GM19463 (cell line): ENCODE results near the gene FAM13C.
"Not testable (repeated sequence)": the region's sequence is repeated elsewhere in the genome, so short reads cannot be mapped to it uniquely, and the experiment has no call there.

Experiments
- ATAC-seq: cut with Tn5 transposase; IDR thresholded peaks from one replicate; pipeline ENCODE4 v1.9.1; 2021; ENCODE audit warnings: mild to moderate bottlenecking, moderate library complexity; ENCODE audit not compliant: unreplicated experiment

FAM13C gene

GRCh38 chr10:59362144-59362958 is at the start of gene FAM13C:
Gene FAM13C (minus strand): TSS chr10:59362549. CDS start chr10:59362460, 89 bp downstream.
- no peak for ATAC-seq

DNA sequence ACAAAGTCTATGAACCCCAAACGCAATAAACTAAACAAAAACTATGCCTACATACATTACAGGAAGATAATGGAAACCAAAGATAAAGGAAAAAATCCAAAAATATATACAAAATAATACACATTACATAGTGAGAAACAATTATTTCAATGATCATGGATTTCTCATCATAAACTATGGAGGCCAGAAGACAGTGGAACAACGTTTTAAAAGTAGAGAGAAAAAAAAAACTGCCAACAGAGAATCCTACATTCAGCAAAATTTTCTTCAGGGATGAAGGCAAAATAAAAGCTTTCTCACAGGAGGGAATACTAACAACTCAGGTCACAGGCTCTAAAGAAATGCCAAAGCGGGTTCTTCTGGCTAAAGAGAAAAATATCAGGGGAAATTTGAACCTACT is 42.9 kb upstream of the FAM13C start:
- ATAC-seq = no peak

- ATAC-seq = no peak
Observed at GRCh38 chr10:59400214-59400613, 37.9 kb upstream of the FAM13C start.

DNA sequence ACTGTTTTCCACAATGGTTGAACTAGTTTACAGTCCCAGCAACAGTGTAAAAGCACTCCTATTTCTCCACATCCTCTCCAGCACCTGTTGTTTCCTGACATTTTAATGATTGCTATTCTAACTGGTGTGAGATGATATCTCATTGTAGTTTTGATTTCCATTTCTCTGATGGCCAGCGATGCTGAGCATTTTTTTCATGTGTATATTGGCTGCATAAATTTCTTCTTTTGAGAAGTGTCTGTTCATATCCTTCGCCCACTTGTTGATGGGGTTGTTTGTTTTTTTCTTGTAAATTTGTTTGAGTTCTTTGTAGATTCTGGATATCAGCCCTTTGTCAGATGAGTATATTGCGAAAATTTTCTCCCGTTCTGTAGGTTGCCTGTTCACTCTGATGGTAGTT is 37.0 kb upstream of the FAM13C start:
- not testable (repeated sequence) for ATAC-seq

GRCh38 chr10:59397961-59398360 is 35.6 kb upstream of the FAM13C start:
- ATAC-seq = no peak

DNA sequence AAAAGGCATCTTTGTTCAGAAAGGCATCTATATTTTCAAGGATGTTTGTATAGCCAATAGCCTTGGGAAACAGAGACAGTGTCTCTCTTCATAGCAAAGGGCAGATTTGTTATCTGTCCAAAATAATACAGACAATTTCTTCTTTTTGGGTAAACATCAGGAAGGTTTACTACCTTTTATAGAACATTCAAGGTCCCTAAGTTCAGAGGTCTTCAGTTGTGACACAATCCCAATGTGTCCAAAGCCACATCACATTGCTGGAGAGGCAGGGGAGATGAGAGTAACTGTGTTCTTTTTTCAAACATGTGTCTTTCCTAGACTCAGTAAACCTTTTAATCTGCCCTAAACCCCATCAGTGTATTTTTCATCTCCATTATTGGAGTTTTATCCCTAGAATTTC is 33.6 kb upstream of the FAM13C start:
- no peak for ATAC-seq

- ATAC-seq = no peak
Observed at GRCh38 chr10:59393349-59393748, 31.0 kb upstream of the FAM13C start.

- no peak for ATAC-seq
Observed at GRCh38 chr10:59391060-59391459, 28.7 kb upstream of the FAM13C start.

GRCh38 chr10:59388671-59388976 is 26.3 kb upstream of the FAM13C start:
- no peak for ATAC-seq

DNA sequence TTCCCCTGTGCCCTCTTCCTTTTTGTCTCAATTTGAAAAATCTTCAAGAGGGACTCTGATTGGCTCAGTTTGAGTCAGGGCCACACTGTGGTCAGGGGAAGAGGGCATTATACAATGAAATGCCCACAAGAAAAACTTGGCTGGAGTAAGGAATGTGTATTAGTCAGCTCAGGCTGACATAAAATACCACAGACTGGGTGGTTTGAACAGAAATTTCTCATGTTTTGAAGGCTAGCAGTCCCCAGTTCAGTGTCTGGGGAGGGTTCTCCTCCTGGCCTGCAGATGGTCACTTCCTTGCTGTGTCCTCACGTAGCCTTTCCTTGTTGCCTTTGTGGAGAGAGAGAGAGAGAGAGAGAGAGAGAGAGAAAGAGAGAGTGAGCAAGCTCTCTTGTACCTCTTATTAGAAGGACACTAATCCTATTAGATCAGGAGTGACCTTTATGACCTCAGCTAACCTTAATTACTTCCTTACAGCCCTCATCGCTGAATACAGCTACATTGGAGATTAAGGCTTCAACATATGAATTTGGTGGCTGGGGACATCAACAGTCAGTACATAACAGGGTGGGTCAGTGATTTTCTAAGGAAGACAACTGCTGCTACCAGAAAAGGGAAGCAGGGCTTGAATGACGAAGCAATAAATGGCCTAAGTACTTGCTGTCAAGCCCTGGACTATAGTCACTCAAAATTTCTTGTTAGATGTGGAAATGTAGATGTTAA is 25.8 kb upstream of the FAM13C start:
- ATAC-seq = no peak

DNA sequence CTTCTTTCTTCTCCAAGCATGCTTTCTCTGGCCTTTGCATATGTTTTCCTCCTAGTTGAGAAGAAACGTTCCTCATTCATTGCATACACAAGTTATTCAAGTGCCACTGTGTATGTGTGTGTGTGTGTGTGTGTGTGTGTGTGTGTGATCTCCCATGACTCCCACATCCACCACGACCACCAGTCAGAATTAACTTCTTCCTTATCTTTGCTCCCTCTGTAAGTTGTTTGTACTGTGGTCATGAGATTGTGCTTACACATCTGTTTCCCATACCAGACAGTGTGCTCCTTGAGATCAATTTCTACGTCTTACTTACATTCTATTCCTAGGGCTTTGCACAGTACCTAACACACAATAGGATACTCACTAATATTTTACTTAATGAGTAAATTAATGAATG is 22.4 kb upstream of the FAM13C start:
- ATAC-seq = no peak

GRCh38 chr10:59383908-59384307 is 21.6 kb upstream of the FAM13C start:
- no peak for ATAC-seq

GRCh38 chr10:59383436-59383835 is 21.1 kb upstream of the FAM13C start:
- ATAC-seq = no peak

GRCh38 chr10:59382831-59383295 is 20.5 kb upstream of the FAM13C start:
- no peak for ATAC-seq

GRCh38 chr10:59381687-59382086 is 19.3 kb upstream of the FAM13C start:
- ATAC-seq = no peak

DNA sequence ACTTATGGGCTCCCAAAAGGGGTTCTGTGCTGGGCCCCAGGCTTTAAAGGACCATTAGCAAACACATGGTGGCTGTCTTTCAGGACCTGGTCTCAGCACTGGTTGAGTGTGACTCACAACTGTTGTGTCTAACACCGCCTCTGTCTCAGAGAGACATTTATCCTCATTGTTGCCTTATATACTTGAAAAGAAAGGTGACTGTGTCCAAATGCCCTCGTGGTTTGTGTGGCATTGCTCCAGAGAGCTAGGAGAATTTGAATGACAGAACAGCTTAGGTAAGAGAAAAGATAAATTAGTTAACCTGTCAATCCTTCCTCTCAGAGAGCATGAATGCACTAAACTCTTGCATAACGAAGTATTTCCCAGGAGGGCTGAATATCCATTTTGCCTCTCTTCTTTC is 14.5 kb upstream of the FAM13C start:
- ATAC-seq = no peak

DNA sequence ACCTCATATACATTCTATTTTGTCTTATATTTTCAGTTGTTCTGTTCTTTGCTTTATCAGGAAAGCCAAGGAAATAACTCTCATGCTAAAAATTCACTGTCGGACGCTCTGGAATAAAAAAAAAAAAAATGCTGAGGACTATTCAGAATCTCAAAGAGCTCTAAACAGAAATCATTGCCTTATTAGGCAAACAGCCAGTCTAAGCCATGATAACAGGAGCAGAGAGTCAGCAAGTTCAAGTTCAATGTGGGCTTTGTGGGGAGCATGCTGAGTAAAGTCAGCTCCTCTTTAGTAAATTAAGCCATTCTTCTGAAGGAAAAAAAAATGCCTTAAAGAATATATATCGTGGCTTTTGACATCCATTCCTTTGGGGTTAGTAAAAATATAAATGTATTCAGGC is 13.6 kb upstream of the FAM13C start:
- no peak for ATAC-seq

DNA sequence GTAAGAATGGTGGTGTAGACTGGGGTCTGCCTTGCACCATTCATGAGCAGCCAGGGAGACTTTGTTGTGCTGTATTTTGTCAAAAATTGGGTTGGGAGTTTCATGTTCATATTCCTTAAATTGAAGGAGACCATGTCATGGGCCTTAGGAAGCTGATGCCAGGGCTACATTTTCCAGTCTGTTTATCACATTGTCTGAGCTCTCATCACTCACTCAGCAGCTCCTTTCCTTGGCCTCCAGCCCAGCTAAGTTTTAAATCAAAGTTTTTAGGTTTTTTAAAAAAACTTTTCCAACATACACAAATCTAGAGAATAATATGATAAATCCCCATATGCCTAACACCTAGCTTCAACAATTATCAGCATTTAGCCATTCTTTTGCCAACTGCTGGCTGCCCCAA is 12.6 kb upstream of the FAM13C start:
- no peak for ATAC-seq

DNA sequence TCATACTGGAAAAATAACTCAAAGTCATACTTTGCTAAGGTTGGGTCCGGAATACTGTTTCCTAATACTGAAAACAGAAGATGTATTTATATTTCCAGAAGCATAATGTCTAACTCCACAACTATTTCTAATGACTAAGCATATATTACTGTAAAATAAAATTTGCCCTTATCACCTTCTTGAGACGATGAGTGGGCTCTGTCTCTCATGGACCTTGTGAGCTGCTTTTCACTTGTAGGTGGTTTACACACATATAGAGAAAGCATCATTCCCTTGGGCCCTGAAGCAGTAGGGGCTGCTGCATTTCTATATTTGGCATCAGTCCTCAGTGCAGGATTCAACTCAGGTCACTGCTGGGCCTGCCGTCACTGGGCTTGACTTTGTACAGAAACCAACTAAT is 10.7 kb upstream of the FAM13C start:
- no peak for ATAC-seq

GRCh38 chr10:59372543-59372942 is 10.2 kb upstream of the FAM13C start:
- no peak for ATAC-seq

DNA sequence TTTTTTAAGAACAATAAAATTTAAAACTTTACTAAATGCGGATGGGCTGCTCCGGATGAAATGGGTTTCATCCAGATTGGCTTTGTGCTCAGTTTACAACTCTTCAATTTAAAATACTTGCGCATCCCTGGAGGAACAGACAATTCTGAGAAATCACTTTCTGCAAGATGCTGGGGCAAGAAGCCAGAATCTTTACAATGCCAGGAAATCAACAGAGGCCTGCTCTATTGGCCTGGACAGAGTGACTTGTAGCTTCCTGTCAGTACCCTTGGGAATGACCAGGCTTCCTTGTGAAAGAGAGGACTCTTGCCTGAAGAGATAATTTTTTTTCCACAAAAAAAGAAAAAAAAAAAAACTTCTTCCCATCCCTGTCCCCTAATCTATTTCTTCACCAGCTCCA is 3.9 kb upstream of the FAM13C start:
- no peak for ATAC-seq

DNA sequence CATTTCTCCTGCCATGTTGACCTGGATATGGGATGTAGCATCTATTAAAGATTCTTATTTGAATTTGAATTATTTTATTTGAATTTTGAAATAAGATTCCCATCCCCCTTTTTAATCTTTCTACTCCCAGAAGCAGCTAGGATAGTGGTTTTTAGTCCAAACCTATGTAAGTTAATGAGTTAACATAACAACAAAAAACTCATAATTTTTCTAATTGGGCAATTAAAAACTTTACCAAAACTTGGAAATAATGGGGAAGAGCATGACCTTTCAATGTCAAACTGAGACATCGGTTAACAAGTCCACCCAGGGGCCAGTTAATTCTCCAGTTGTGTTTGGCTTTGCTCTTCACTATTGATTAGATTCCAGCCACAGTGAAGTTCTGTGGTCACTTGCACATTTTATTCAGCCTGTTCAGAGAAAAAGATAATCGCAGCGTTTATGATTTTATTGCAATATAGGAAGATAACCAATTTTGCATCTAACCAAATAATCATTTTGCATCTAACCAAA is 1.2 kb upstream of the FAM13C start:
- ATAC-seq = no peak
